HepG2 (cell line): ENCODE measurements around the gene SHROOM1. TPM values are rescaled to one million over a fixed set of nuclear protein-coding genes. Genes with fewer than 3 reads are reported as not detected.

ENCODE experiments used
- ATAC-seq: fragments of 200-7000 bp; cut with Tn5 transposase; 3 replicates; pipeline ENCODE4 v1.9.1; 2020; ENCODE audit warnings: mild to moderate bottlenecking, moderate library complexity
- BruUV-seq: library from RNA; stranded (reverse); fragments of 400-500 nt; replicated peaks from 2 replicates; lab custom pipeline; 2021; lab: Mats Ljungman, UMichigan
- CTCF ChIA-PET: fragments of 300-600 bp; formaldehyde crosslinking; extraction: SDS; loops from one replicate; lab custom pipeline; 2021; ENCODE audit warnings: low total read pairs, inconsistent platforms, low intra/inter-chr PET ratio; lab: Yijun Ruan, JAX
- POLR2A ChIA-PET: fragments of 350-600 bp; sonication (Branson Sonifier 250); formaldehyde crosslinking; loops from one replicate; lab custom pipeline; 2020; ENCODE audit warnings: antibody characterized with exemption, inconsistent platforms; lab: Yijun Ruan, JAX
- DNase-seq: peaks from one replicate; pipeline ENCODE4 v3.0.0-alpha.2; 2015; ENCODE audit warnings: low spot score
- FAIRE-seq: peaks from 3 replicates; lab custom pipeline; 2011; peaks lifted over from hg19 to GRCh38; lab: Jason Lieb, UNC
- H2AFZ ChIP-seq: one replicate; pipeline ENCODE4 v1.6.1; 2011; ENCODE audit warnings: low read length, inconsistent platforms
- H3K27ac ChIP-seq: fragments of 300-600 bp; 3 replicates; pipeline ENCODE4 v1.8.0; 2011; ENCODE audit warnings: mixed run types, mild to moderate bottlenecking, mixed read lengths, low read length, inconsistent platforms; ENCODE audit not compliant: insufficient read depth; ENCODE audit errors: extremely low read length
- H3K27me3 ChIP-seq, 2 experiments: fragments of 200-600 bp in 1 of 2; 2 replicates in 1 of 2; 3 replicates in 1 of 2; pipeline versions ENCODE4 v1.6.0 to v1.8.0; 2011; ENCODE audit warnings: low read length in 2 of 2, mild to moderate bottlenecking in 2 of 2, moderate library complexity in 2 of 2, inconsistent platforms in 1 of 2; ENCODE audit not compliant: insufficient read depth in 2 of 2, control insufficient read depth in 1 of 2
- H3K36me3 ChIP-seq, 2 experiments: fragments of 200-600 bp in 1 of 2; replicated peaks in 1 of 2; 2 replicates in 1 of 2; 3 replicates in 1 of 2; pipeline versions ENCODE4 v1.5.1 to v1.8.0; 2011; ENCODE audit warnings: low read length in 2 of 2, inconsistent platforms in 1 of 2; ENCODE audit not compliant: insufficient read depth in 2 of 2, control insufficient read depth in 1 of 2
- H3K4me1 ChIP-seq: 2 replicates; pipeline ENCODE4 v1.5.1; 2012; ENCODE audit warnings: low read length, inconsistent platforms; ENCODE audit not compliant: insufficient read depth
- H3K4me2 ChIP-seq: 2 replicates; pipeline ENCODE4 v1.6.0; 2011; ENCODE audit warnings: low read depth, low read length, inconsistent platforms
- H3K4me3 ChIP-seq, 3 experiments: fragments of 200-600 bp in 1 of 3; sonication (generic), shearing (Covaris generic) in 1 of 3; replicated peaks in 1 of 3; 2 replicates each; pipeline ENCODE4 v1.5.1; 2011 to 2016; ENCODE audit warnings: low read length in 3 of 3, inconsistent platforms in 2 of 3, low read depth in 2 of 3, mild to moderate bottlenecking in 2 of 3, control low read depth in 1 of 3, mixed read lengths in 1 of 3; ENCODE audit not compliant: insufficient read depth in 1 of 3
- H3K79me2 ChIP-seq: one replicate; pipeline ENCODE4 v1.6.1; 2011; ENCODE audit warnings: low read length, inconsistent platforms; ENCODE audit not compliant: insufficient read depth
- H3K9ac ChIP-seq: 2 replicates; pipeline ENCODE4 v1.6.0; 2011; ENCODE audit warnings: mild to moderate bottlenecking, low read depth, low read length, inconsistent platforms; ENCODE audit not compliant: insufficient read depth
- H3K9me3 ChIP-seq: 2 replicates; pipeline ENCODE4 v1.5.1; 2012; ENCODE audit warnings: mild to moderate bottlenecking, low read length
- H4K20me1 ChIP-seq: 2 replicates; pipeline ENCODE4 v1.6.0; 2011; ENCODE audit warnings: inconsistent platforms, mild to moderate bottlenecking, low read length, moderate library complexity; ENCODE audit not compliant: insufficient read depth
- FOXP4 ChIP-seq: sonication (generic); formaldehyde crosslinking; IDR thresholded peaks from 2 replicates; pipeline ENCODE4 v1.4.0; 2020; ENCODE audit warnings: missing genetic modification reagents
- MXI1 ChIP-seq: IDR thresholded peaks from 3 replicates; pipeline ENCODE4 v1.6.1; 2012; ENCODE audit warnings: low read depth, low read length, inconsistent platforms, borderline replicate concordance
- SATB2 ChIP-seq: sonication (generic); formaldehyde crosslinking; IDR thresholded peaks from 2 replicates; pipeline ENCODE4 v1.5.0; 2020; ENCODE audit warnings: missing genetic modification reagents
- TCF7 ChIP-seq: sonication (generic); IDR thresholded peaks from 2 replicates; pipeline ENCODE4 v1.6.1; 2016; ENCODE audit warnings: antibody characterized with exemption, low read depth
- TOPORS ChIP-seq: sonication (generic); formaldehyde crosslinking; IDR thresholded peaks from 2 replicates; pipeline ENCODE4 v1.8.0; 2023; ENCODE audit warnings: mild to moderate bottlenecking, missing genetic modification reagents
- ZNF333 ChIP-seq: sonication (generic); formaldehyde crosslinking; IDR thresholded peaks from 2 replicates; pipeline ENCODE4 v1.4.0; 2020; ENCODE audit warnings: mild to moderate bottlenecking, missing genetic modification reagents, borderline replicate concordance
- ZNF557 ChIP-seq: sonication (generic); formaldehyde crosslinking; IDR thresholded peaks from 2 replicates; pipeline ENCODE4 v1.4.0; 2020; ENCODE audit warnings: missing genetic modification reagents
- ZNF775 ChIP-seq: sonication (generic); formaldehyde crosslinking; IDR thresholded peaks from 2 replicates; pipeline ENCODE4 v1.4.0; 2020; ENCODE audit warnings: missing genetic modification reagents, mild to moderate bottlenecking, moderate library complexity, borderline replicate concordance
- ZNF790 ChIP-seq: sonication (generic); formaldehyde crosslinking; IDR thresholded peaks from 2 replicates; pipeline ENCODE4 v1.8.0; 2022; ENCODE audit warnings: missing genetic modification reagents, mild to moderate bottlenecking, borderline replicate concordance
- WGBS: methylation state at CpG from one replicate; pipeline ENCODE4 v1.1.6; 2017; ENCODE audit warnings: low lambda C conversion rate; 5-methylcytosine and 5-hydroxymethylcytosine counted together
- in situ Hi-C: cut with HindIII; loops from 2 replicates; pipeline ENCODE4 v1.10.0; 2017; ENCODE audit warnings: low pct_unique_long_range_greater_than_20kb; ENCODE audit not compliant: extremely low pct_ligation_motif_present
- intact Hi-C: fragments of 100-400 bp; cut with micrococcal nuclease; formaldehyde crosslinking; loops from one replicate; pipeline ENCODE4 v1.10.0; 2022; ENCODE audit not compliant: unreplicated experiment
- polyA plus RNA-seq, 8 experiments: library from polyadenylated mRNA; depleted of rRNA in 3 of 8; stranded (reverse) in 7 of 8; unstranded in 1 of 8; fragments of >200 nt; fragmentation: Illumina TruSeq in 4 of 8; extraction: Trizol in 4 of 8; gene quantifications; 2 replicates each; pipeline versions ENCODE4 v1.2.1 to v1.2.3, GENCODE V29; 2011 to 2016; ENCODE audit warnings: low read depth in 4 of 8, missing spikeins in 1 of 8, mixed read lengths in 1 of 8; ENCODE audit not compliant: insufficient read depth in 1 of 8
- total RNA-seq, 5 experiments: library from RNA; depleted of rRNA; stranded (reverse); fragments of >200 nt; fragmentation: Illumina TruSeq; extraction: Trizol; gene quantifications; 2 replicates each; pipeline ENCODE4 v1.2.3, GENCODE V29; 2016; ENCODE audit warnings: low read depth in 1 of 5

Gene SHROOM1
- total and polyA plus RNA-seq, 2 of the 13 experiments (the other 11 are each of a cell fraction or from before 2014, with no cell fraction given) = 18.2 to 25.7 TPM

GRCh38 chr5:132812123-132812765, 18.2 kb downstream of the SHROOM1 start:
- ChIA-PET CTCF (no interaction called here), POLR2A (no interaction called here)
- intact Hi-C loops = no loop called here
- no peaks in the 10 kb centered on the region for H3K79me2 ChIP-seq
- peak overlapping the region; percentile 54 for H3K9ac ChIP-seq
- H3K4me3 ChIP-seq = peak overlapping the region; percentile 45 to 63 (median 47)
- BruUV-seq = no TSS peak
- H3K9me3 ChIP-seq = no peaks in the 10 kb centered on the region
- no peak for FAIRE-seq
- H3K4me2 ChIP-seq = peak overlapping the region; percentile 71
- DNase-seq = no peak
- 66% methylated on average over 18 of the region's 18 CpGs for WGBS
- H3K27ac ChIP-seq = no peak overlapping the region
- H3K36me3 ChIP-seq = no peaks in the 10 kb centered on the region
- no peaks in the 10 kb centered on the region for H3K27me3 ChIP-seq
- ATAC-seq = no peak
- TF ChIP-seq TCF7 = no peak
- TF ChIP-seq, all 625 proteins: peak for 0
- Histone ChIP-seq H3K4me1 (peaks cover 74% of the 10 kb centered on the region), H2AFZ (peak overlapping the region; percentile 84), H4K20me1 (no peaks in the 10 kb centered on the region)
- in situ Hi-C loops = no loop called here

- no TSS peak for BruUV-seq
- Histone ChIP-seq H3K4me2 (no peak overlapping the region), H4K20me1 (no peaks in the 10 kb centered on the region), H3K9ac (no peak overlapping the region), H3K4me3 (no peak overlapping the region), H3K9me3 (no peaks in the 10 kb centered on the region), H2AFZ (no peak overlapping the region), H3K27me3 (no peaks in the 10 kb centered on the region; a peak in 1 of 5 replicates), H3K36me3 (no peaks in the 10 kb centered on the region), H3K4me1 (peaks cover 70% of the 10 kb centered on the region), H3K79me2 (peaks cover 12% of the 10 kb centered on the region), H3K27ac (peak overlapping the region; percentile 100)
- in situ Hi-C loops = no loop called here
- TF ChIP-seq MXI1 (no peak), SATB2 (CRISPR knock-in tag) (no peak), ZNF557 (CRISPR knock-in tag) (no peak), TOPORS (CRISPR knock-in tag) (no peak), ZNF790 (CRISPR knock-in tag) (no peak), FOXP4 (CRISPR knock-in tag) (no peak), ZNF333 (no peak), ZNF775 (no peak)
- ATAC-seq (no peak), DNase-seq (no peak), FAIRE-seq (no peak)
- ChIA-PET POLR2A (interaction anchor here (1.3 to 5.8 kb wide), 3 partner anchors 9 to 35 kb away, joined by 3 to 176 read pairs (median 55); partner anchors contain the start of gene SHROOM1), CTCF (interaction anchor here (1.2 kb wide), 1 partner anchor 9 kb away, joined by 4 read pairs; no protein-coding TSS in a partner anchor)
- intact Hi-C loops = no loop called here
- 92% methylated on average over 5 of the region's 5 CpGs for WGBS
These were observed 19.8 kb downstream of the SHROOM1 start for GRCh38 chr5:132810605-132811004.
